Measurements from ENCODE around the gene LSM8.
A peak's percentile ranks its signal among the peaks of the same experiment; 100 is the strongest.

Gene LSM8

DNA sequence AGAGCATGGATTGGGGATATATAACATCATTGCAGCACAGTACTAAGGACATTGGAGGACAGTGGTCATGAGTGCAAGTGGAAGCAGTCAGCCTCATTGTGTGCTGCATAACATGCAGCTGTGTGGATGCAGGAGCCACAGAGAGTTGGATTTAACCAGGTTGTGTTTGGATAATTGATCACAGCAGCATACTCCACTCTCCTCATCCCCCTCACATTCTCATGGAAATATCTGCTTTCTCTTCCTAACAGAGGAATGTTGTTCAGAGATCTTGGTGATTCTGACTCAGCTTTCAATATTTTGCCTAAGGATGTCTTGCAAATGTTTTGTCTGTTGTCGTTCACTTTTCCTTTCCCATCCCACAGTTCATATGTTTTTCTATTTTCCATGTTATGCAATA is 31.8 kb upstream of the LSM8 start:
- no peak for DNase-seq (ENCODE audit: low read depth, low spot score)
- ChIA-PET CTCF (interaction anchor here (1.1 to 2.4 kb wide), 3 partner anchors 398 to 693 kb away, joined by 5 read pairs; no protein-coding TSS in a partner anchor), POLR2A (no interaction called here)
- no peak overlapping the region for H3K4me3 ChIP-seq (ENCODE audit: low read depth, low read length)
- TF ChIP-seq, protein P1, sequence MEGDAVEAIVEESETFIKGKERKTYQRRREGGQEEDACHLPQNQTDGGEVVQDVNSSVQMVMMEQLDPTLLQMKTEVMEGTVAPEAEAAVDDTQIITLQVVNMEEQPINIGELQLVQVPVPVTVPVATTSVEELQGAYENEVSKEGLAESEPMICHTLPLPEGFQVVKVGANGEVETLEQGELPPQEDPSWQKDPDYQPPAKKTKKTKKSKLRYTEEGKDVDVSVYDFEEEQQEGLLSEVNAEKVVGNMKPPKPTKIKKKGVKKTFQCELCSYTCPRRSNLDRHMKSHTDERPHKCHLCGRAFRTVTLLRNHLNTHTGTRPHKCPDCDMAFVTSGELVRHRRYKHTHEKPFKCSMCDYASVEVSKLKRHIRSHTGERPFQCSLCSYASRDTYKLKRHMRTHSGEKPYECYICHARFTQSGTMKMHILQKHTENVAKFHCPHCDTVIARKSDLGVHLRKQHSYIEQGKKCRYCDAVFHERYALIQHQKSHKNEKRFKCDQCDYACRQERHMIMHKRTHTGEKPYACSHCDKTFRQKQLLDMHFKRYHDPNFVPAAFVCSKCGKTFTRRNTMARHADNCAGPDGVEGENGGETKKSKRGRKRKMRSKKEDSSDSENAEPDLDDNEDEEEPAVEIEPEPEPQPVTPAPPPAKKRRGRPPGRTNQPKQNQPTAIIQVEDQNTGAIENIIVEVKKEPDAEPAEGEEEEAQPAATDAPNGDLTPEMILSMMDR (IDR thresholded peaks at IDR 0.05; ENCODE audit: insufficient read depth, low read length, missing control alignments) = no peak

DNA sequence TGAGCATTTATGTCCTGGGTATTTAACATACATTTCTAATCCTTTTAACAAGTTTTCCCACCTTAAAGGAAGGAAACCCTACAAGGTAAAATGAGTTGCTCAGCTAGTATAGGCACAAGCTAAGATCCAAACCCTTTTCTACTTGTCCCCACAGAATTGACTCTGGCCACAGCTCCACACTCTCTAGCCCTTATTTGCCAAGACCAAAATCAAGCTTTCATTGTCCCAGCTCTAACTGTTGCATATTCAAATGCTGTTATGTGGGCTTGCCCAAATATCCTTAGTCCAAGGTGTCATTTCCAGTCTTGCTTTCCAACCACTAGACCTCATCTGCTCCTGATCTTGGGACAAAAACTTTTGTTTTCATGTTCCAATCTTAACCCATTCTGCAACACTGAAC is 31.3 kb upstream of the LSM8 start:
- TF ChIP-seq, protein P1 (IDR thresholded peaks at IDR 0.05; ENCODE audit: insufficient read depth, low read length, missing control alignments) = no peak
- POLR2A ChIA-PET = no interaction called here
- DNase-seq (ENCODE audit: low read depth, low spot score) = no peak
- CTCF ChIA-PET = interaction anchor here (1.5 to 2.4 kb wide), 2 partner anchors 398 to 693 kb away, joined by 5 read pairs; no protein-coding TSS in a partner anchor
- H3K4me3 ChIP-seq (ENCODE audit: low read depth, low read length) = no peak overlapping the region

DNA sequence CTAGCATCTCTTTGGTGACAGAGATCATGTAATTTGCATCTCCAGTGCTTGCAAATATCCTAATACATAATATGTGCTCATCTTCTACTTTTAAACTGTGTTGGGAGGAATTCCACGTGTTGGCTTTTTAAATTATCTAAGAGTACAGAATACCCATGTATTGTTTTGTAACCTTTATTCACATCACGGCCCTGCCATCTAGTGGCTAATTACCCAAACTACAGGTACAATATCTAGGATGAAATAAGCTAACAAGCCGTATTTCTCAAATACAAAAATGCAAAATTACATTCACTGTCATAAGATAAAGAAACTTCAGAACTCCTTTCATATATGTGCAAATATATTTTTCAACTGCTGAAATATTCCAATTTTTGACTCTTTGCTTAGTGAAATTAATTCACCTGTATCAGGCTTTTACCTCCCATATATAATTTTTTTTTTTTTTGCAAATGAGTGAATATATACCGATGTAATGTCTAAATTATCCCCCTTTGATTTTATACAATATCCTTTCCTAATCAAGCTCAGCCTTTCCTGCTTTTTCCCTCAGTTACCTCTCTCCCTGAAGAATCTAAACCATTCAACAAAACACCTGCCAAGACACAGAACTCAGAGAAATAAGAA is 30.3 kb upstream of the LSM8 start:
- TF ChIP-seq, protein P1 (IDR thresholded peaks at IDR 0.05; ENCODE audit: insufficient read depth, low read length, missing control alignments) = peak; percentile 27
- DNase-seq (ENCODE audit: low read depth, low spot score) = no peak
- H3K4me3 ChIP-seq (ENCODE audit: low read depth, low read length) = no peak overlapping the region
- ChIA-PET POLR2A (no interaction called here), CTCF (interaction anchor here (0.7 to 2.4 kb wide), 5 partner anchors 10 to 694 kb away, joined by 3 to 9 read pairs (median 5); no protein-coding TSS in a partner anchor)

DNA sequence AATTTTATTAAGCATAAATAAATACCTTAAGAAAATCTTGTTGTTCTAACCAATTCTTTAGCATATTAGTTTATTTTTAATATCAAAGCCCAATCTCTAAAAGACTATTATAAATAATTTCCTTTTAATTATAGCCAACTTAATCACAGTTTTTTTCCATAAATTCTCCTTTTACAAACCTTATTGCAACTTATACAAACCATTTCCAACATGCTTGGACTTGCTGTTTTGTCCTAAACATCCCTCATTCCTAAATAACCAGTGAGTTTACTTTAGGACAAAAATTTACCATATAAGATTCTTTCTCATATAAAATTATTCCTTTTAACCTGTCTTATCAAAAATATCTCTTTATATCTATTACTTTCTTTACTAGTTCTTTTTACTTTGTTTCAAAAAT is 25.2 kb upstream of the LSM8 start:
- POLR2A ChIA-PET = no interaction called here
- no peak overlapping the region for H3K4me3 ChIP-seq (ENCODE audit: low read depth, low read length)
- DNase-seq (ENCODE audit: low read depth, low spot score) = no peak
- TF ChIP-seq, protein P1 (IDR thresholded peaks at IDR 0.05; ENCODE audit: insufficient read depth, low read length, missing control alignments) = no peak
- CTCF ChIA-PET = no interaction called here

DNA sequence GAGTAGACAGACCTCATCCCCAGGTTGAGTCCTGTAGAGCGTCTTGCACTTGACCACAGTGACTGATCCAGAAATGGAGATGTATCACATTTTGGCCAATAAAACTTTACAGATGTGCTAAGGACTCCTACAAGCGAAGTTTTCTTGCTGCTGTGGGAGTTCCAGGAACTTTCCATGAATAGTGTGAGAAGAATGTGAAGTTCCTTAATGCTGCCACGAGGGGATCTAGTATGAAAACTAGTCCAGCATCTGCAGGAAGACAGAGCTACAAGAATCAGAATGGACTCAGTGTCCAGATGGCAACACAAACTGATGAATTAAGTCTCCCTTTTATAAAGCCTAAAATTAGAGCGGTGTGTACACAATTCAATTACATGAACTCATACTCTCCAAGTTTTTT is 14.8 kb upstream of the LSM8 start:
- POLR2A ChIA-PET = no interaction called here
- TF ChIP-seq, protein P1 (IDR thresholded peaks at IDR 0.05; ENCODE audit: insufficient read depth, low read length, missing control alignments) = no peak
- no peak overlapping the region for H3K4me3 ChIP-seq (ENCODE audit: low read depth, low read length)
- CTCF ChIA-PET = no interaction called here
- no peak for DNase-seq (ENCODE audit: low read depth, low spot score)

DNA sequence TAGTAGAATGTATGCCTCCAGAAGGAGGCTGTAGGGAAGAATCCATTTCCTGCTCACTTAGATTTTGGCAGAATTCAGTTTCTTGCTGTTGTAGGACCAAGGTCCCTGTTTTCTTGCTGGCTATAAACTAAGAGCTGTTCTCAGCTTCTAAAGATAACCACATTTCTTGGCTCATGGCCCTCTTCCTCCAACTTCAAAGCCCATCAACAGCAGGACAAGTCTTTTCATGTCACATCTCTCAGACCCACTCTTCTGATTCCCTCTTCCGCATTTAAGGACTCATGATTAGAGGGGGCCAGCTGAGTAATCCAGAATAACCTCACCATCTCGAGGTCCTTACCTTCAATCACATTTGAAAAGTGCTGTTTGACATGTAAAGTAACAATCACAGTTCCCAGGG is 8.2 kb upstream of the LSM8 start:
- H3K4me3 ChIP-seq (ENCODE audit: low read depth, low read length) = no peak overlapping the region
- no peak for DNase-seq (ENCODE audit: low read depth, low spot score)
- ChIA-PET CTCF (no interaction called here), POLR2A (no interaction called here)
- TF ChIP-seq, protein P1 (IDR thresholded peaks at IDR 0.05; ENCODE audit: insufficient read depth, low read length, missing control alignments) = no peak

Measured in AG04449 (cell line).